PFSK-1 (cell line): ENCODE results near the gene THEMIS2.

ENCODE experiments used
- FOXP2 ChIP-seq: optimal IDR thresholded peaks from 2 replicates; pipeline ENCODE3; 2011; ENCODE audit warnings: borderline replicate concordance, control low read depth, inconsistent platforms; ENCODE audit not compliant: insufficient read depth; ENCODE audit errors: extremely low read length, extremely low read depth
- POLR2AphosphoS5 ChIP-seq: IDR thresholded peaks from 2 replicates; pipeline ENCODE4 v1.6.1; 2012; ENCODE audit warnings: low read depth, mild to moderate bottlenecking, control low read depth, low read length, moderate library complexity
- REST ChIP-seq, 2 experiments: IDR thresholded peaks; 2 replicates each; pipeline versions ENCODE4 v1.6.1 to v1.8.0; 2011 to 2012; ENCODE audit warnings: low read depth in 2 of 2, low read length in 2 of 2, control low read depth in 1 of 2, inconsistent platforms in 1 of 2, mild to moderate bottlenecking in 1 of 2, moderate library complexity in 1 of 2; ENCODE audit not compliant: insufficient read depth in 1 of 2
- SIN3A ChIP-seq: IDR thresholded peaks from 2 replicates; pipeline ENCODE4 v1.6.1; 2012; ENCODE audit warnings: mild to moderate bottlenecking, low read length, moderate library complexity, borderline replicate concordance; ENCODE audit not compliant: insufficient read depth
- TAF1 ChIP-seq: IDR thresholded peaks from 2 replicates; pipeline ENCODE4 v1.6.1; 2012; ENCODE audit warnings: low read length, control low read depth, borderline replicate concordance; ENCODE audit not compliant: insufficient read depth

The THEMIS2 gene

DNA sequence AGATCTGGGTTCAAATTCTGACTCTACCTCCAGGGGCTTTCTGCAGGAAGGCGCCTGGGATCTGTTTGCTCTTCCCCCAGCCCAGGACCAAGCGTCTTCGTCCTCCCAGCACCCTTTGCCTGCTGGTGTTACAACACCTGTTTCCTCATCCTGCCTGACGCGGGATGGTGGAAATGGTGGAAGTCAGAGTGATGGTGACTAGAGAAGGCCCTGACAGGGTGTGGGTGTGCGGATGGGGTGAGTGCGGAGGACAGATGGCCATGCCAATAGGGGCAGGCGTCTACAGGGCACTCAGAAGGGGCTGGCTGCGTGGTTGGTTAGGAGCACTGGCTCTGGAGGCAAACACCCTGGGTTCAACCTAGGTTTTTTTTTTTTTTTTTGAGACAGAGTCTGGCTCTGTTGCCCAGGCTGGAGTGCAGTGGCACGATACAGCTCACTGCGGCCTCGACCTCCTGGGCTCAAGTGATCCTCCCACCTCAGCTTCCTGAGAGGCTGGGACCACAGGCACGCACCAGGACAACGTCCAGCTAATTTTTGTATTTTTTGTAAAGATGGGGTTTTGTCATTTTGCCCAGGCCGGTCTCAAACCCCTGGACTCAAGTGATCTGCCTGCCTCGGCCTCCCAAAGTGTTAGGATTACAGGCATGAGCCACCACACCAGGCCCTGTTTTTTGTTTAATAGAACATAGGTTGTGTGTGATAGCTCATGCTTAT, 1.5 kb downstream of the THEMIS2 start:
- TF ChIP-seq TAF1, result no peak
- TF ChIP-seq SIN3A, result no peak
- TF ChIP-seq POLR2AphosphoS5, result no peak
- no peak for TF ChIP-seq FOXP2
- TF ChIP-seq REST (IDR thresholded peaks at IDR 0.05; ENCODE audit: insufficient read depth in 1 of 2, low read depth in 2 of 2, low read length in 2 of 2), result no peak

GRCh38 chr1:27876341-27877114, 4.2 kb downstream of the THEMIS2 start:
- TF ChIP-seq POLR2AphosphoS5 (no peak), TAF1 (no peak), SIN3A (no peak), REST (IDR thresholded peaks at IDR 0.05; ENCODE audit: insufficient read depth in 1 of 2, low read depth in 2 of 2, low read length in 2 of 2) (no peak), FOXP2 (no peak)

DNA sequence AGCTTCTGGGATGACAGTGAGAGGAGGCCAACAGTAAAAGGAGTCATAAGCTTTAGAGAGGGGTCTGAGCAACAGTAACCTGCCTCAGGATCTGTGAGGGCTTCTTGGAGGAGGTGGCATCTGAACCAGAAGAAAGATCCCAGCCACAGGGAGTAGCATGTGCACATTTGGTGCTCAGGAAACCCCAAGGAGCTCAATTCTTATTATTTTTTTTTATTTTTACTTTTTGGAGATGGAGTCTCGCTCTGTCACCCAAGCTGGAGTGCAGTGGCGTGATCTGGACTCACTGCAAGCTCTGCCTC, 4.7 kb downstream of the THEMIS2 start:
- no peak for TF ChIP-seq POLR2AphosphoS5
- no peak for TF ChIP-seq TAF1
- no peak for TF ChIP-seq SIN3A
- TF ChIP-seq REST (IDR thresholded peaks at IDR 0.05; ENCODE audit: insufficient read depth in 1 of 2, low read depth in 2 of 2, low read length in 2 of 2), result no peak
- no peak for TF ChIP-seq FOXP2

GRCh38 chr1:27878039-27878438, 5.7 kb downstream of the THEMIS2 start:
- TF ChIP-seq TAF1, result no peak
- TF ChIP-seq POLR2AphosphoS5, result no peak
- TF ChIP-seq SIN3A, result no peak
- TF ChIP-seq FOXP2, result no peak
- TF ChIP-seq REST (IDR thresholded peaks at IDR 0.05; ENCODE audit: insufficient read depth in 1 of 2, low read depth in 2 of 2, low read length in 2 of 2), result no peak
